G401.6 (cell line): ENCODE measurements around the gene KBTBD3.
"Not testable (repeated sequence)": the region's sequence is repeated elsewhere in the genome, so short reads cannot be mapped to it uniquely, and the experiment has no call there.

Source experiments
- FAIRE-seq: peaks from 2 replicates; lab custom pipeline; 2012; peaks lifted over from hg19 to GRCh38; lab: Jason Lieb, UNC

KBTBD3 gene

GRCh38 chr11:106061249-106061784 is 15.8 kb downstream of the KBTBD3 start:
- no peak for FAIRE-seq

GRCh38 chr11:106059617-106060016 is 17.5 kb downstream of the KBTBD3 start:
- FAIRE-seq: no peak

- FAIRE-seq: not testable (repeated sequence)
Observed at GRCh38 chr11:106058377-106058776, 18.8 kb downstream of the KBTBD3 start.

- FAIRE-seq: no peak
Observed at GRCh38 chr11:106051103-106051502, 26.0 kb downstream of the KBTBD3 start.

- FAIRE-seq: no peak
Observed at GRCh38 chr11:106049727-106050476, 27.2 kb downstream of the KBTBD3 start.

- FAIRE-seq: no peak
Observed at GRCh38 chr11:106047631-106048030, 29.5 kb downstream of the KBTBD3 start.

- FAIRE-seq: no peak
Observed at GRCh38 chr11:106043540-106043939, 33.6 kb downstream of the KBTBD3 start.

GRCh38 chr11:106032861-106033260 is 44.3 kb downstream of the KBTBD3 start:
- no peak for FAIRE-seq

- no peak for FAIRE-seq
Observed at GRCh38 chr11:106031936-106032335, 45.2 kb downstream of the KBTBD3 start.

GRCh38 chr11:106031202-106031810 is 45.8 kb downstream of the KBTBD3 start:
- no peak for FAIRE-seq

GRCh38 chr11:106030609-106031008 is 46.5 kb downstream of the KBTBD3 start:
- no peak for FAIRE-seq

- FAIRE-seq: no peak
Observed at GRCh38 chr11:106022795-106023275, 54.3 kb downstream of the KBTBD3 start.

- peak; percentile 98 for FAIRE-seq
Observed at GRCh38 chr11:106021967-106022794, 55.0 kb downstream of the KBTBD3 start, which contains the start of gene MSANTD4. Gene MSANTD4 (minus strand): TSS chr11:106022240. CDS start chr11:106010917, 11,323 bp downstream.

GRCh38 chr11:106021181-106021966 is 55.8 kb downstream of the KBTBD3 start:
- no peak for FAIRE-seq

- FAIRE-seq: no peak
Observed at GRCh38 chr11:106017093-106017492, 60.1 kb downstream of the KBTBD3 start.

- FAIRE-seq: no peak
Observed at GRCh38 chr11:106015066-106015465, 62.1 kb downstream of the KBTBD3 start.

GRCh38 chr11:106014620-106015019 is 62.5 kb downstream of the KBTBD3 start:
- FAIRE-seq: no peak

GRCh38 chr11:106014035-106014434 is 63.1 kb downstream of the KBTBD3 start:
- FAIRE-seq: no peak

GRCh38 chr11:106012744-106013143 is 64.4 kb downstream of the KBTBD3 start:
- no peak for FAIRE-seq

- no peak for FAIRE-seq
Observed at GRCh38 chr11:106011481-106011880, 65.7 kb downstream of the KBTBD3 start.

GRCh38 chr11:106003094-106003493 is 74.1 kb downstream of the KBTBD3 start:
- not testable (repeated sequence) for FAIRE-seq
